ENCODE results near the gene SARDH.

DNA sequence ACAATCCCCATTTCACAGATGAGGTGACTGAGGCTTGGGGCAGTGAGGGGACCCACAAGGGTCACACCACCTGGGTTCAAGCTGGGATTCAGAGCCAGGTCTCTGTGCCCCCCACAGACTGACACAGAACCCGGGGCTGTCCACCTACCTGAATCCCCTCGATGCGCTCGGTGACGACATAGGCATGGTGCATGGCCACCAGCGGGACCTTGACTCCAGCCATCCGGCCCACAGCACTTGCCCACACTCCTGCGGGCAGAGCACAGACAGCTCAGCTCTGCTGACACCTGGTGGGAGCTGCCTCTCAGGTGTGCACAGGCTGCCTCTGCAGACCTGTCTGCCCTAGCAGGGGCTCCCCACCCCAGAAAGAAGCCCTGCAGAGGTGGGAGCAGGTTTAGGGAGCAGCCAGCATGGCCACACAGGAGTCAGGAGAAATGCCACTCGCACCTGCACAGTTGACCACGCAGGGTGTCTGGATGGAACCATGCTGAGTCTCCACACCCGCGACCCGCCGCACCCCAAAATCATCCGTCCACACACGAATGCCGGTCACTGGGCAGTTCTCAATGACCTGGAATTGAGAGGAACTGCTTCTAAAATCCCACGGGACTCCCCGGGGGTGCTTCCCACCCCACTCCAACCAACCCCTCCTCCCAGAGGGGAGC is 8.4 kb downstream of the SARDH start:
- TF ChIP-seq, protein P1, sequence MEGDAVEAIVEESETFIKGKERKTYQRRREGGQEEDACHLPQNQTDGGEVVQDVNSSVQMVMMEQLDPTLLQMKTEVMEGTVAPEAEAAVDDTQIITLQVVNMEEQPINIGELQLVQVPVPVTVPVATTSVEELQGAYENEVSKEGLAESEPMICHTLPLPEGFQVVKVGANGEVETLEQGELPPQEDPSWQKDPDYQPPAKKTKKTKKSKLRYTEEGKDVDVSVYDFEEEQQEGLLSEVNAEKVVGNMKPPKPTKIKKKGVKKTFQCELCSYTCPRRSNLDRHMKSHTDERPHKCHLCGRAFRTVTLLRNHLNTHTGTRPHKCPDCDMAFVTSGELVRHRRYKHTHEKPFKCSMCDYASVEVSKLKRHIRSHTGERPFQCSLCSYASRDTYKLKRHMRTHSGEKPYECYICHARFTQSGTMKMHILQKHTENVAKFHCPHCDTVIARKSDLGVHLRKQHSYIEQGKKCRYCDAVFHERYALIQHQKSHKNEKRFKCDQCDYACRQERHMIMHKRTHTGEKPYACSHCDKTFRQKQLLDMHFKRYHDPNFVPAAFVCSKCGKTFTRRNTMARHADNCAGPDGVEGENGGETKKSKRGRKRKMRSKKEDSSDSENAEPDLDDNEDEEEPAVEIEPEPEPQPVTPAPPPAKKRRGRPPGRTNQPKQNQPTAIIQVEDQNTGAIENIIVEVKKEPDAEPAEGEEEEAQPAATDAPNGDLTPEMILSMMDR (IDR thresholded peaks at IDR 0.05), result no peak
- TF ChIP-seq POLR2A (IDR thresholded peaks at IDR 0.05) (no peak), EP300 (IDR thresholded peaks at IDR 0.05) (no peak)

Data from tibial nerve (tissue), 4 donors.